GM21825 (cell line): Measurements from ENCODE around the gene PCDHGA4.
"Not testable (repeated sequence)": the region's sequence is repeated elsewhere in the genome, so short reads cannot be mapped to it uniquely, and the experiment has no call there.

ENCODE experiments used
- ATAC-seq: cut with Tn5 transposase; IDR thresholded peaks from one replicate; pipeline ENCODE4 v1.9.1; 2021; ENCODE audit warnings: mild to moderate bottlenecking, moderate library complexity; ENCODE audit not compliant: unreplicated experiment

The PCDHGA4 gene

DNA sequence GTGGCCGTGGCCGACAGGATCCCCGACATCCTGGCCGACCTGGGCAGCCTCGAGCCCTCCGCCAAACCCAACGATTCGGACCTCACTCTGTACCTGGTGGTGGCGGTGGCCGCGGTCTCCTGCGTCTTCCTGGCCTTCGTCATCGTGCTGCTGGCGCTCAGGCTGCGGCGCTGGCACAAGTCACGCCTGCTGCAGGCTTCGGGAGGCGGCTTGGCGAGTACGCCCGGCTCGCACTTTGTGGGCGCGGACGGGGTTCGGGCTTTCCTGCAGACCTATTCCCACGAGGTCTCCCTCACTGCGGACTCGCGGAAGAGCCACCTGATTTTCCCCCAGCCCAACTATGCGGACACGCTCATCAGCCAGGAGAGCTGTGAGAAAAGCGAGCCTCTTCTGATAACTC is 8.8 kb upstream of the PCDHGA4 start:
- ATAC-seq = not testable (repeated sequence)

DNA sequence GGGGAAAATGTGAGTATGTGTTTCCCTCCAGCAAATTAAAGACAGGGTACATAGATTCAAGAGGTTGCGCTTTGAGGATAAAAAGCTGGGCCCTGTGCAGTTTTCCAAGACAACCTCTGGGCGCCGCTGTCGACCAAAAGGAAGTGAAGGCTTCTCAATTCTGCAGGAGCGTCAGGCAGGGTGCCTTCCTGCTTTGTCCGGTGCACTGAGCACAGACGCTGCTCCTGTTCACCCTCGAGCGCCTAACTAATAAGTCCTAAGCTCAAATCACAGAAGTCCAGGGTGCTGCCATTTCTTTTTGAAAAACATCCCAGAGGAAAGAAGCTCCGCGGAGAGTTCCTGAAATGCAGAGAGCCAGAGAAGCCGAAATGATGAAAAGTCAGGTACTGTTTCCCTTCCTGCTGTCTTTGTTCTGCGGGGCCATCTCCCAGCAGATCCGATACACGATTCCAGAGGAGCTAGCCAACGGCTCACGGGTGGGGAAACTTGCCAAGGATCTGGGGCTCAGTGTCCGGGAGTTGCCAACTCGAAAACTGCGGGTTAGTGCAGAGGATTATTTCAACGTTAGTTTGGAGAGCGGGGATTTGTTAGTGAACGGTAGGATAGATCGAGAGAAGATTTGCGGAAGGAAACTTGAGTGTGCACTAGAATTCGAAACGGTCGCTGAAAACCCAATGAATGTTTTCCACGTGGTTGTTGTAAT is 4.8 kb upstream of the PCDHGA4 start, which contains the start of gene PCDHGB1:
TSS of gene PCDHGB1 (plus strand) at position 183 of the 703 bp plus-strand sequence. CDS start at position 345, 162 bp downstream.
- ATAC-seq = no peak

DNA sequence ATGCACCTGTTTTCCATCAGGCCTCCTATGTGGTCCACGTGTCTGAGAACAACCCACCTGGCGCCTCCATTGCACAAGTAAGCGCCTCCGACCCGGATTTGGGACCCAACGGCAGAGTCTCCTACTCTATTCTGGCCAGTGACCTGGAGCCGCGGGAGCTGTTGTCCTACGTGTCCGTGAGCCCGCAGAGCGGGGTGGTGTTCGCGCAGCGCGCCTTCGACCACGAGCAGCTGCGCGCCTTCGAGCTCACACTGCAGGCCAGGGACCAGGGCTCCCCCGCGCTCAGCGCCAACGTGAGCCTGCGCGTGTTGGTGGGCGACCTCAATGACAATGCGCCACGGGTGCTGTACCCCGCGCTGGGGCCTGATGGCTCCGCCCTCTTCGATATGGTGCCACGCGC is 3.2 kb upstream of the PCDHGA4 start:
- ATAC-seq = no peak

DNA sequence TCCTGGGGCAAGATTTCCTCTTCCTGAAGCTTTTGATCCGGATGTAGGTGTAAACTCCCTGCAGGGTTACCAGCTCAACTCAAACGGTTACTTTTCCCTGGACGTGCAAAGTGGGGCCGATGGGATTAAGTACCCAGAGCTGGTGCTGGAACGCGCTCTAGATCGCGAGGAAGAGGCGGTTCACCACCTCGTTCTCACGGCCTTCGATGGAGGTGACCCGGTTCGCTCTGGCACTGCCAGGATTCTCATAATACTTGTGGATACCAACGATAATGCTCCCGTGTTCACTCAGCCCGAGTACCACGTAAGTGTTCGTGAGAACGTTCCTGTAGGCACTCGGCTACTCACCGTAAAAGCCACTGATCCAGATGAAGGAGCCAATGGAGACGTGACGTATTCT is 820 bp downstream of the PCDHGA4 start:
- no peak for ATAC-seq

- no peak for ATAC-seq
These were observed 1.3 kb downstream of the PCDHGA4 start for GRCh38 chr5:141356133-141356532.

DNA sequence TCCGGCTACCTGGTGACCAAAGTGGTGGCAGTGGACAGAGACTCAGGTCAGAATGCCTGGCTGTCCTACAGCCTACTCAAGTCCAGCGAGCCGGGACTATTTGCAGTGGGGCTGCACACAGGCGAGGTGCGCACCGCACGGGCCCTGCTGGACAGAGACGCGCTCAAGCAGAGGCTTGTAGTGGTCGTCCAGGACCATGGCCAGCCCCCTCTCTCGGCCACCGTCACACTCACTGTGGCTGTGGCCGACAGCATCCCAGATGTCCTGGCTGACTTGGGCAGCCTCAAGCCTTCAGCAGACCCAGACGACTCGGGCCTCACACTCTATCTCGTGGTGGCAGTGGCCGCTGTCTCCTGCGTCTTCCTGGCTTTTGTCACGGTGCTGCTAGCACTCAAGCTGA is 2.1 kb downstream of the PCDHGA4 start:
- ATAC-seq = no peak

GRCh38 chr5:141359790-141360426 is 5.1 kb downstream of the PCDHGA4 start, which contains the start of gene PCDHGB2:
PCDHGB2 (plus strand) TSS chr5:141359994; CDS start chr5:141360136, 142 bp downstream.
- ATAC-seq = no peak

GRCh38 chr5:141360685-141361084 is 5.9 kb downstream of the PCDHGA4 start:
- no peak for ATAC-seq

GRCh38 chr5:141362719-141363118 is 7.9 kb downstream of the PCDHGA4 start:
- no peak for ATAC-seq

- ATAC-seq = no peak
These were observed 9.3 kb downstream of the PCDHGA4 start, which contains the start of gene PCDHGA5 for GRCh38 chr5:141363952-141364660. PCDHGA5 (plus strand) TSS chr5:141364162; CDS start chr5:141364331, 169 bp downstream.

DNA sequence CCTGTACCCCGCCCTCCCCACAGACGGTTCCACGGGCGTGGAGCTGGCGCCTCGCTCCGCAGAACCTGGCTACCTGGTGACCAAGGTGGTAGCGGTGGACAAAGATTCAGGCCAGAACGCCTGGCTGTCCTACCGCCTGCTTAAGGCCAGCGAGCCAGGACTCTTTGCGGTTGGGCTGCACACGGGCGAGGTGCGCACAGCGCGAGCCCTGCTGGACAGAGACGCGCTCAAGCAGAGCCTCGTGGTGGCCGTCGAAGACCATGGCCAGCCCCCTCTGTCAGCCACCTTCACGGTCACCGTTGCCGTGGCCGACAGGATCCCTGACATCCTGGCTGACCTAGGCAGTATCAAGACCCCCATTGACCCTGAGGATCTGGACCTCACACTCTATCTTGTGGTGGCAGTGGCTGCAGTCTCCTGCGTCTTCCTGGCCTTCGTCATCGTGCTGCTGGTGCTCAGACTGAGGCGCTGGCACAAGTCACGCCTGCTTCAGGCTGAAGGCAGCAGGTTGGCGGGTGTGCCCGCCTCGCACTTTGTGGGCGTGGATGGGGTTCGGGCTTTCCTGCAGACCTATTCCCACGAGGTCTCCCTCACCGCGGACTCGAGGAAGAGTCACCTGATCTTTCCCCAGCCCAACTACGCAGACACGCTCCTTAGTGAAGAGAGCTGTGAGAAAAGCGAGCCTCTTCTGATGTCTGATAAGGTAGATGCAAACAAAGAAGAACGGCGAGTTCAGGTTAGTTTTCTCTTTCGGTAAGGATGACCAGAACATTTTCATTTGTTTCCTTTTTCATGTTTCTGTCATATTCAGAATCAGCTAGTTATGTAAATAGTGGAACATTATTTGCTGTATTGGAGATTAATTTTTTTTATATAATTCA is 11.4 kb downstream of the PCDHGA4 start:
- ATAC-seq = no peak

GRCh38 chr5:141369994-141370848 is 15.4 kb downstream of the PCDHGA4 start, which contains the start of gene PCDHGB3:
PCDHGB3 (plus strand) TSS chr5:141370242; CDS start chr5:141370395, 153 bp downstream.
- ATAC-seq = peak; percentile 70

DNA sequence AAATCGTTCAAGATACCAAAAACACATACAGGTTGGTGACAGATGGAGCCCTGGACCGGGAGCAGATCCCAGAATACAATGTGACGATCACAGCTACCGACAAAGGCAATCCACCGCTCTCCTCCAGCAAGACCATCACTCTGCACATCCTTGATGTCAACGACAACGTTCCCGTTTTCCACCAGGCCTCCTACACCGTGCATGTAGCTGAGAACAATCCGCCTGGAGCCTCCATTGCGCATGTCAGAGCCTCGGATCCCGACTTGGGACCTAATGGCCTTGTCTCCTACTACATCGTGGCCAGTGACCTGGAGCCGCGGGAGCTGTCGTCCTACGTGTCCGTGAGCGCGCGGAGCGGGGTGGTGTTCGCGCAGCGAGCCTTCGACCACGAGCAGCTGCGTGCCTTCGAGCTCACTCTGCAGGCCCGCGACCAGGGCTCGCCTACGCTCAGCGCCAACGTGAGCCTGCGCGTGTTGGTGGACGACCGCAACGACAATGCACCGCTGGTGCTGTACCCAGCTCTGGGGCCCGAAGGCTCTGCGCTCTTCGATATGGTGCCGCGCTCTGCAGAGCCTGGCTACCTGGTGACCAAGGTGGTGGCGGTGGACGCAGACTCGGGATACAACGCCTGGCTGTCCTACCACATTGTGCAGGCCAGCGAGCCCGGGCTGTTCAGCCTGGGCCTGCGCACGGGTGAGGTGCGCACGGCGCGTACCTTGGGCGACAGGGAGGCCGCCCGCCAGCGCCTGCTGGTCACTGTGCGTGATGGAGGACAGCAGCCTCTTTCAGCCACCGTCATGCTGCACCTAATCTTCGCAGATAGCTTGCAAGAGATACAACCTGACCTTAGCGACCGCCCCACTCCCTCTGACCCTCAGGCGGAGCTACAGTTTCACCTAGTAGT is 17.0 kb downstream of the PCDHGA4 start:
- no peak for ATAC-seq

DNA sequence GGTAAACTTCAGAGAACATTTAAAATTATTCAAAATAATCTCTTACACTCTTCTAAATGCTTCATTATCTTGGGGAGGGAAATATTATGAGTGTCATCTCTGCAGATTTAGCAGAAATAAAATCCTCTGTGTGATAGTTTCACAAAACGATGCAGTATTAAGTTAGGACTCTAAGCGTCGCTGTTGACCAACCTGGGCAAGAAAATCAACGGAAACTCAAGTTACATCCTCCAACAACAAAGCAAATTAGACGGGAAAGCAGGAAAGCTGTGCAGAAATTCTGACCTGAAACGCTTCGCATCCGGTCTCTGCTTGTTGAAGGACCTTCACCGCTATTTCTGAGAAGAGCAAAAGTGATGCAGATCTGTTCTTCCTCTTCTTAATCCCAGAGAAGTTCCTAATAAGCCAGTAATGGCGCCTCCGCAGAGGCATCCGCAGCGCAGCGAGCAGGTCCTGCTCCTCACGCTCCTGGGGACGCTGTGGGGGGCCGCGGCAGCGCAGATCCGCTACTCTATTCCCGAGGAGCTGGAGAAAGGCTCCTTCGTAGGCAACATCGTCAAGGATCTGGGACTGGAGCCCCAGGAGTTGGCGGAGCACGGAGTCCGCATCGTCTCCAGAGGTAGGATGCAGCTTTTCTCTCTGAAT is 19.0 kb downstream of the PCDHGA4 start, which contains the start of gene PCDHGA6:
TSS of gene PCDHGA6 (plus strand) at position 219 of the 645 bp plus-strand sequence. CDS start at position 412, 193 bp downstream.
- no peak for ATAC-seq

GRCh38 chr5:141374627-141375026 is 19.8 kb downstream of the PCDHGA4 start:
- ATAC-seq = no peak

DNA sequence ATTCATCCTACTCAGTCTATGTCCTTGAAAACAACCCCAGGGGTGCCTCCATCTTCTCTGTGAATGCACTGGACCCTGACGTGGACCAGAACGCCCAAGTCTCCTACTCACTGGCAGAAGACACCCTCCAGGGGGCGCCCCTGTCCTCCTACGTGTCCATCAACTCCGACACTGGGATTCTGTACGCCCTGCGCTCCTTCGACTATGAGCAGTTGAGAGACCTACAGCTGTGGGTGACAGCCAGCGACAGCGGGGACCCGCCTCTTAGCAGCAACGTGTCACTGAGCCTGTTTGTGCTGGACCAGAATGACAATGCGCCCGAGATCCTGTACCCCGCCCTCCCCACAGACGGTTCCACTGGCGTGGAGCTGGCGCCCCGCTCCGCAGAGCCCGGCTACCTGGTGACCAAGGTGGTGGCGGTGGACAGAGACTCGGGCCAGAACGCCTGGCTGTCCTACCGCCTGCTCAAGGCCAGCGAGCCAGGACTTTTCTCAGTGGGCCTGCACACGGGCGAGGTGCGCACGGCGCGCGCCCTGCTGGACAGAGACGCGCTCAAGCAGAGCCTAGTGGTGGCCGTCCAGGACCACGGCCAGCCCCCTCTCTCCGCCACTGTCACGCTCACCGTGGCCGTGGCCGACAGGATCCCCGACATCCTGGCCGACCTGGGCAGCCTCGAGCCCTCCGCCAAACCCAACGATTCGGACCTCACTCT is 20.8 kb downstream of the PCDHGA4 start:
- ATAC-seq = not testable (repeated sequence)
